Right atrium auricular region (tissue), 2 donors: ENCODE results near the gene EPN2. TPM values are rescaled to one million over a fixed set of nuclear protein-coding genes. Genes with fewer than 3 reads are reported as not detected.

Experiments used
- DNase-seq: peaks from one replicate; pipeline ENCODE4 v3.0.0-alpha.2; 2019; ENCODE audit warnings: low spot score
- H3K27ac ChIP-seq, 2 donors: fragments of 200-600 bp; sonication (generic); 1 replicate in 1 of 2; 2 replicates in 1 of 2; pipeline ENCODE4 v1.5.1; 2016 to 2019
- H3K27me3 ChIP-seq, 2 donors: fragments of 200-600 bp; sonication (generic); one replicate each; pipeline versions ENCODE4 v1.5.1 to v1.6.0; 2017 to 2019
- H3K36me3 ChIP-seq: fragments of 200-600 bp; sonication (generic); one replicate; pipeline ENCODE4 v1.5.1; 2016
- H3K4me1 ChIP-seq, 2 donors: fragments of 200-600 bp; sonication (generic); one replicate each; pipeline versions ENCODE4 v1.5.1 to v1.6.0; 2017 to 2019
- H3K4me3 ChIP-seq, 2 donors: fragments of 200-600 bp; sonication (generic); 1 replicate in 1 of 2; 2 replicates in 1 of 2; pipeline ENCODE4 v1.5.1; 2017 to 2019; ENCODE audit warnings: mild to moderate bottlenecking in 1 of 2, moderate library complexity in 1 of 2
- H3K9me3 ChIP-seq, 2 donors: fragments of 200-600 bp; sonication (generic); one replicate each; pipeline ENCODE4 v1.5.1; 2019
- total RNA-seq, 2 donors: library from RNA; depleted of rRNA; stranded (reverse); fragments of >200 nt; gene quantifications; one replicate each; pipeline ENCODE4 v1.1.0, GENCODE V29; 2016
- TF ChIP-seq, protein P1 (sequence below), 2 donors: fragments of 200-600 bp; sonication (generic); IDR thresholded peaks; one replicate each; pipeline ENCODE4 v1.5.1; 2019; ENCODE audit warnings: antibody characterized with exemption in 2 of 2

Gene EPN2
- total RNA-seq, 2 donors from 2014 or later = 68.0 to 73.1 TPM

- peaks cover 0 to 3% of the 10 kb centered on the region in 2 donors for H3K9me3 ChIP-seq
- no peaks in the 10 kb centered on the region for H3K27me3 ChIP-seq
- no peak overlapping the region for H3K4me3 ChIP-seq
- TF ChIP-seq, protein P1, sequence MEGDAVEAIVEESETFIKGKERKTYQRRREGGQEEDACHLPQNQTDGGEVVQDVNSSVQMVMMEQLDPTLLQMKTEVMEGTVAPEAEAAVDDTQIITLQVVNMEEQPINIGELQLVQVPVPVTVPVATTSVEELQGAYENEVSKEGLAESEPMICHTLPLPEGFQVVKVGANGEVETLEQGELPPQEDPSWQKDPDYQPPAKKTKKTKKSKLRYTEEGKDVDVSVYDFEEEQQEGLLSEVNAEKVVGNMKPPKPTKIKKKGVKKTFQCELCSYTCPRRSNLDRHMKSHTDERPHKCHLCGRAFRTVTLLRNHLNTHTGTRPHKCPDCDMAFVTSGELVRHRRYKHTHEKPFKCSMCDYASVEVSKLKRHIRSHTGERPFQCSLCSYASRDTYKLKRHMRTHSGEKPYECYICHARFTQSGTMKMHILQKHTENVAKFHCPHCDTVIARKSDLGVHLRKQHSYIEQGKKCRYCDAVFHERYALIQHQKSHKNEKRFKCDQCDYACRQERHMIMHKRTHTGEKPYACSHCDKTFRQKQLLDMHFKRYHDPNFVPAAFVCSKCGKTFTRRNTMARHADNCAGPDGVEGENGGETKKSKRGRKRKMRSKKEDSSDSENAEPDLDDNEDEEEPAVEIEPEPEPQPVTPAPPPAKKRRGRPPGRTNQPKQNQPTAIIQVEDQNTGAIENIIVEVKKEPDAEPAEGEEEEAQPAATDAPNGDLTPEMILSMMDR (IDR thresholded peaks at IDR 0.05) = no peak
- H3K27ac ChIP-seq = peak overlapping the region; percentile 15 to 65
- peaks cover 0 to 27% of the 10 kb centered on the region in 2 donors for H3K4me1 ChIP-seq
- DNase-seq = no peak
- H3K36me3 ChIP-seq = no peaks in the 10 kb centered on the region
Measured at GRCh38 chr17:19322129-19322505, 85.0 kb downstream of the EPN2 start.

- H3K4me3 ChIP-seq = no peak overlapping the region
- TF ChIP-seq, protein P1 (IDR thresholded peaks at IDR 0.05) = no peak
- peaks cover 0 to 3% of the 10 kb centered on the region in 2 donors for H3K9me3 ChIP-seq
- no peaks in the 10 kb centered on the region for H3K36me3 ChIP-seq
- no peak for DNase-seq
- peaks cover 0 to 19% of the 10 kb centered on the region in 2 donors for H3K4me1 ChIP-seq
- no peaks in the 10 kb centered on the region for H3K27me3 ChIP-seq
- H3K27ac ChIP-seq = peak overlapping the region in 1 of 2 donors; percentile 65
Measured at GRCh38 chr17:19322861-19323260, 85.7 kb downstream of the EPN2 start.

- Histone ChIP-seq H3K9me3 (peaks cover 0 to 3% of the 10 kb centered on the region in 2 donors), H3K4me1 (peaks cover 0 to 14% of the 10 kb centered on the region in 2 donors), H3K27ac (no peak overlapping the region), H3K27me3 (no peaks in the 10 kb centered on the region), H3K4me3 (no peak overlapping the region), H3K36me3 (peaks cover 16% of the 10 kb centered on the region)
- TF ChIP-seq, protein P1 (IDR thresholded peaks at IDR 0.05) = no peak
- no peak for DNase-seq
Measured at GRCh38 chr17:19325542-19325941, 88.4 kb downstream of the EPN2 start.

DNA sequence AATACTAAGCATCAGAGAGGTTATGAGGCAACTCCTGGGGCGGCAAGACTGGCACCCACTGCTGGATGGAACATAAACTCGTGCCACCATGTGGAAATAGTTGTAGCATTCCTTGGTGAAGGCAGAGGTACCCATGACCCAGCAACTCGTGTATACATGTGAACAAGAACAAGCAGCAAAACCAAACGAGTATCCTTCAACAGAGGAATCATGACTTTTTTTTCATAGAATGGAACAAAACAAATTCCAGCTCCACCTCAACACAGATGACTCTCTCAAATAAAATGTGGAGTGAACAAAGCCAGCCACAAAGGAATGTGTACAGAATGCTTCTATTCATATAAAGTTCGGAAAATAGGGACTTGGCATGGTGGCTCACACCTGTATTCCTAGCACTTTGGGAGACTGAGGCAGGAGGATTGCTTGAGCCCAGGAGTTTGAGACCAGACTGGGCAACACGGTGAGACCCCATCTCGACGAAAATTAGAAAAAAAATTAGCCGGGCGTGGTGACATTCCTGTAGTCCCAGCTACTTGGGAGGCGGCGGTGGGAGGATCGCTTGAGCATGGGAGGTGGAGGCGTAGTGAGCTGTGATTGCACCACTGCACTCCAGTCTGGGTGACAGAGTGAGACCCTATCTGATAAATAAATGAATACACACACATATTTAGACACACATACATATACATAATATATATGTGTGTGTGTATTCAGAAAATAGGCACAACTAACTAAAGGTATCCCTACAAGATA, 90.0 kb downstream of the EPN2 start:
- peaks cover 16% of the 10 kb centered on the region for H3K36me3 ChIP-seq
- no peak overlapping the region for H3K27ac ChIP-seq
- no peaks in the 10 kb centered on the region for H3K27me3 ChIP-seq
- TF ChIP-seq, protein P1 (IDR thresholded peaks at IDR 0.05) = no peak
- DNase-seq = no peak
- H3K4me1 ChIP-seq = peaks cover 0 to 13% of the 10 kb centered on the region in 2 donors
- H3K9me3 ChIP-seq = peaks cover 0 to 3% of the 10 kb centered on the region in 2 donors
- H3K4me3 ChIP-seq = no peak overlapping the region

DNA sequence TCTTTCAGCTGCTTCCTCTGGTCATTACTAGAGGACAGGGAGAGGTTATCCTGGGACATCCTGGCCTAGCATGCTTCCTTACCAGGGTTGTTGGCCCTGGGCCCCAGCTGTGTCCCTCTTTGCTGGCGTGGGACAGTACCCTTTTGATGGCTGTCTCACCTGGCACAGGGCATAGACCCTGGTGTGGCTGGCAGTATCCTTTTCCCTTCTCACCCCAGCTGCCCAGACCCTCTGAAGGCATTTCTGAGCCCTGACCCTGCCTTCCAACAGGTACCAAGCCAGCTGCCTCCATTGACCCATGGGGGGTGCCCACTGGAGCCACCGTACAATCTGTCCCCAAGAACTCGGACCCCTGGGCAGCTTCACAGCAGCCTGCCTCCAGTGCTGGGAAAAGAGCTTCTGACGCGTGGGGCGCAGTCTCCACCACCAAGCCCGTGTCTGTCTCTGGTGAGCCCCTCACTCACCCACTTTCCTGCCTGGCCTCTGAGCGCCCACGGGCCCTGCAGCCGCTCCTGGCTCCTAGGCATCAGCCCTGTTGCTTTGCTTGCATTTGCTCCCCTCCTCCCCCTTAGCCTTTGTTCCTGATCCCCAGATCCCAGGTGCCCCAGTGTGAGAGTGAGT, 91.4 kb downstream of the EPN2 start:
- Histone ChIP-seq H3K27me3 (no peaks in the 10 kb centered on the region), H3K36me3 (peaks cover 19% of the 10 kb centered on the region), H3K4me1 (peaks cover 0 to 11% of the 10 kb centered on the region in 2 donors), H3K27ac (no peak overlapping the region), H3K4me3 (no peak overlapping the region), H3K9me3 (peaks cover 0 to 3% of the 10 kb centered on the region in 2 donors)
- TF ChIP-seq, protein P1 (IDR thresholded peaks at IDR 0.05) = no peak
- DNase-seq = no peak
